ENCODE results near the gene IL17B. TPM values are rescaled to one million over a fixed set of nuclear protein-coding genes. Genes with fewer than 3 reads are reported as not detected.

Gene IL17B
- total RNA-seq, 1 experiment from 2014 or later = not detected

- DNase-seq (ENCODE audit: low read depth) = no peak
- in situ Hi-C loops (cut with HindIII; ENCODE audit: low pct_unique_long_range_greater_than_20kb, low sequenced_read_pairs) = no loop called here
Measured at GRCh38 chr5:149416987-149417710, 38.1 kb upstream of the IL17B start.

GRCh38 chr5:149415066-149415967, 36.2 kb upstream of the IL17B start:
- DNase-seq (ENCODE audit: low read depth) = no peak
- in situ Hi-C loops (cut with HindIII; ENCODE audit: low pct_unique_long_range_greater_than_20kb, low sequenced_read_pairs) = no loop called here

GRCh38 chr5:149414405-149415065, 35.4 kb upstream of the IL17B start:
- DNase-seq (ENCODE audit: low read depth) = no peak
- in situ Hi-C loops (cut with HindIII; ENCODE audit: low pct_unique_long_range_greater_than_20kb, low sequenced_read_pairs) = no loop called here

- DNase-seq (ENCODE audit: low read depth) = no peak
- in situ Hi-C loops (cut with HindIII; ENCODE audit: low pct_unique_long_range_greater_than_20kb, low sequenced_read_pairs) = no loop called here
Measured at GRCh38 chr5:149413477-149414210, 34.6 kb upstream of the IL17B start.

- no peak for DNase-seq (ENCODE audit: low read depth)
- in situ Hi-C loops (cut with HindIII; ENCODE audit: low pct_unique_long_range_greater_than_20kb, low sequenced_read_pairs) = no loop called here
Measured at GRCh38 chr5:149412783-149413476, 33.8 kb upstream of the IL17B start.

GRCh38 chr5:149411738-149412519, 32.8 kb upstream of the IL17B start:
- in situ Hi-C loops (cut with HindIII; ENCODE audit: low pct_unique_long_range_greater_than_20kb, low sequenced_read_pairs) = no loop called here
- DNase-seq (ENCODE audit: low read depth) = no peak

GRCh38 chr5:149410721-149411432, 31.8 kb upstream of the IL17B start:
- DNase-seq (ENCODE audit: low read depth) = no peak
- in situ Hi-C loops (cut with HindIII; ENCODE audit: low pct_unique_long_range_greater_than_20kb, low sequenced_read_pairs) = no loop called here

- in situ Hi-C loops (cut with HindIII; ENCODE audit: low pct_unique_long_range_greater_than_20kb, low sequenced_read_pairs) = no loop called here
- no peak for DNase-seq (ENCODE audit: low read depth)
Measured at GRCh38 chr5:149410071-149410470, 31.0 kb upstream of the IL17B start.

- in situ Hi-C loops (cut with HindIII; ENCODE audit: low pct_unique_long_range_greater_than_20kb, low sequenced_read_pairs) = no loop called here
- DNase-seq (ENCODE audit: low read depth) = no peak
Measured at GRCh38 chr5:149409268-149409948, 30.3 kb upstream of the IL17B start.

- in situ Hi-C loops (cut with HindIII; ENCODE audit: low pct_unique_long_range_greater_than_20kb, low sequenced_read_pairs) = no loop called here
Measured at GRCh38 chr5:149408252-149409099, 29.4 kb upstream of the IL17B start.

GRCh38 chr5:149407323-149408251, 28.5 kb upstream of the IL17B start:
- no peak for DNase-seq (ENCODE audit: low read depth)

More at GRCh38 chr5:149408252-149409099, 29.4 kb upstream of the IL17B start:
- DNase-seq (ENCODE audit: low read depth) = no peak

GRCh38 chr5:149406979-149407306, 27.9 kb upstream of the IL17B start:
- in situ Hi-C loops (cut with HindIII; ENCODE audit: low pct_unique_long_range_greater_than_20kb, low sequenced_read_pairs) = no loop called here
- DNase-seq (ENCODE audit: low read depth) = no peak

More at GRCh38 chr5:149407323-149408251, 28.5 kb upstream of the IL17B start:
- in situ Hi-C loops (cut with HindIII; ENCODE audit: low pct_unique_long_range_greater_than_20kb, low sequenced_read_pairs) = no loop called here

GRCh38 chr5:149406203-149406978, 27.3 kb upstream of the IL17B start:
- no peak for DNase-seq (ENCODE audit: low read depth)
- in situ Hi-C loops (cut with HindIII; ENCODE audit: low pct_unique_long_range_greater_than_20kb, low sequenced_read_pairs) = no loop called here
